Suppressor macrophage (primary cell): Measurements from ENCODE around the gene CXCR3.
"Not testable (repeated sequence)": the region's sequence is repeated elsewhere in the genome, so short reads cannot be mapped to it uniquely, and the experiment has no call there.

Experiments used
- DNase-seq, 4 experiments: peaks; one replicate each; pipeline ENCODE4 v3.0.0-alpha.2; 2020 to 2022

Gene CXCR3

DNA sequence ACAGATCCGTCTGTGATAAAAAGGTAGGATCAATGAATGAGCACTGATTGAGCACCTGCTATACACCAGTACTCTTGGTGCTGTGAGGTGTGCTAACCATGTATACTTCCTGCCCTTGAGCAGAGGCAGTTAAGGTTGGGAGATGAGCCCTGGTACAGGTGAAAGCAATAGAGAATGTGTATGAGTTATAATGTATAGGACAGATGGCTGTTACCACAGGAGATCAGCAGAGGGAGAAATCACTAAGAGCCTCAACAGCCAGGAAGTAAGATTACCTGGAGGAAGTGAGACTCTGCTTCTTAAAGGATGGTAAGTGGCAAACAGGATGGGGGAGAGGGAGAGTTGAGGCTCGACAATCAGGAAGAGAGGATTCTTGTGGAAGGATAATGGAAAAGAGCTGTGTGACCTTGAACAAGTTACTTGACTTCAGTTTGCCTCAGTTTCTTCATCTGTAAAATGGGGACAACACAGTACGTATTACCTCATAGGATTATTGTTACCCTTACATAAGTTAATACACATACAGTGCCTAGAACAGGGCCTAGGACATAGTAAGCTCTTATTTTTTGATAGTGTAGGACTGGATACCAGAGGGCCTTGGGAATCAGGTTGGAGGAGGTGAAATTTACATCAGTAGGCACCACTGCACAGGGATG, 9.1 kb downstream of the CXCR3 start:
- no peak for DNase-seq

GRCh38 chrX:71607488-71607887, 10.8 kb downstream of the CXCR3 start:
- DNase-seq: no peak

DNA sequence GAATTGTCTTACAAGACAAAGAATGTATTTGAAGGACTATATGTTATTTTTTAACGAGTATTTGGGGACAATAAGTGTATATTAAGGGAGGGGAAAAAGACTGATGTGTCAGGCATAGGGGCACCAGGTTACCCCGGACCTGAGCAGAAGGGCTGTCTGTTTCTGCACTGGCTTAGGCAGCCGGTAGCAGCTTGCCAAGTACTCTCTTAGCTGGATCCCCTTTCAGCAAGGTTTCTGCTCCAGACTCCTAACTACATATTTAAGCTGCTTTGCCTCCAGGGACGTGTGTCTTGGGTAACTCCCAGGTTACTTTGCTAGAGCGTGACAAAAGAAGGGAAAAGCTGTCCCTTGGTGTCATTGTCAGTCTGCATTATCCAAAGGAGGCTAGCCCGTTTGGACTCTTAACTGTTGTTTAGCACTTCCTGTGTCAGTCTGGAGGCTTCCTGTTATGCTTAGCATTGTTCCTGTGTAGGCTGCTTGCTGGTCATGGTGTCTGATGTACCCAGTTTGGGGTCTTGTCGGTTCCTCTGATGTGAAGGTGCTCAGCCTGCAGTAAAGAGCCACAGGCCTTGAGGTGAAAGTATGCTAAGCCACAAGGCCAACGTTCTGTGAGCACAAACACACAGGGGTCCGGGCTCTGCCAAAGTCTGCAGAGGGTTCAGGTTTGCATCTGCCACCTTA, 11.6 kb downstream of the CXCR3 start:
- no peak for DNase-seq

GRCh38 chrX:71604796-71605568, 13.3 kb downstream of the CXCR3 start:
- DNase-seq: no peak

DNA sequence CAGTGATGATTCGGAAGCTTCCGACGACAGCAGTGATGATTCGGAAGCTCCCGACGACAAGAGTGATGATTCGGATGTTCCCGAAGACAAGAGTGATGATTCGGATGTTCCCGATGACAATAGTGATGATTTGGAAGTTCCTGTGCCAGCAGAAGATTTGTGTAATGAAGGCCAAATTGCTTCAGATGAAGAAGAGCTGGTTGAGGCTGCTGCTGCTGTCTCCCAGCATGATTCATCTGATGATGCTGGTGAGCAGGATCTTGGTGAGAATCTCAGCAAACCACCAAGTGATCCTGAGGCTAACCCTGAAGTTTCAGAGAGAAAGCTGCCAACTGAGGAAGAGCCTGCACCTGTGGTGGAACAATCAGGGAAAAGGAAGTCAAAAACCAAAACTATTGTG, 14.2 kb downstream of the CXCR3 start:
- DNase-seq: no peak

DNA sequence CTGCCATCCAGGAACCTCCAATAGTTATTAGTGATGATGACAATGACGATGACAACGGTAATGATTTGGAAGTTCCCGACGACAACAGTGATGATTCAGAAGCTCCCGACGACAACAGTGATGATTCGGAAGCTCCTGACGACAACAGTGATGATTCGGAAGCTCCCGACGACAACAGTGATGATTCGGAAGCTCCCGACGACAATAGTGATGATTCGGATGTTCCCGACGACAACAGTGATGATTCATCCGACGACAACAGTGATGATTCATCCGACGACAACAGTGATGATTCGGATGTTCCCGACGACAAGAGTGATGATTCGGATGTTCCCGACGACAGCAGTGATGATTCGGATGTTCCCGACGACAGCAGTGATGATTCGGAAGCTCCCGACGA, 14.7 kb downstream of the CXCR3 start:
- no peak for DNase-seq

DNA sequence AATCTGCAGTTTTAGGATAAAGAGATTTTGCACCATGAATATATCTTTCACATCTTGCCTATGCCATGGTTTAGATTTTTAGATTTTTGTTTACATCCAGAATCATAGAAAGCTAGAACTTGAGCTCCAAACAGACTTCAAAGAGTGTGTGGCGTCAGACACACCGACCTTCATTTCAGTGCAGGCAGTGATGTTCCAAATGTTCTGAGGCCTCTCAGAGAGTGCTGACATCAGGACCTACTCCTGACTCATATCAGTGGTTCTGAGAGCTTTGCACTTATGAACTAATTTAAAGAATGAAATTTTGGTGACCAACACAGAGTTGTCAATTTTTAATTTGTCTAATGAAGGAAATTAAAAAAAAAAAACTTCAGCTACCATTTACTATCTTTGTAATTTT, 18.3 kb downstream of the CXCR3 start:
- no peak for DNase-seq

DNA sequence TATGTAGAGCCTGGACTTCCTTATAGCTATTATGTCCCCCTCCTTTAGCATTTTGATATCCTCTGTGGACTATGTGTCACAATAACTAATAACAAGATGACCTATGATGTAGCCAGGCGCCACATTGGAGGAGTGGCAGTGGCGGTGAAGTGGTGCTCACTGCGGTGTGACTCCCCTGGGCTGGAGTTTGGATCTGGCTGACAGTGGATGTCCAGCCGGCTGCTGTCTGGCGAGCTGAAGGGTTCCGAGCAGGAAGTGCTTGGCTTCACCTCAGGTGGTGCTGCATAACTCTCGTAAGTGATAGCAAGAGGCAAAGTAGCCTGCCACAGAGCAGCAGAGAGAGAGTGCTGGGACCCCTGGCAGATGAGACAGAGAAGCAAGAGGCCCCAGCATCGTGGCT, 25.1 kb downstream of the CXCR3 start:
- DNase-seq: not testable (repeated sequence)

GRCh38 chrX:71586929-71587328, 31.4 kb downstream of the CXCR3 start:
- DNase-seq: no peak

- no peak for DNase-seq
Observed at GRCh38 chrX:71581210-71581609, 37.1 kb downstream of the CXCR3 start.

- DNase-seq: no peak
Observed at GRCh38 chrX:71579990-71580380, 38.3 kb downstream of the CXCR3 start.

GRCh38 chrX:71579136-71579989, 38.9 kb downstream of the CXCR3 start:
- DNase-seq: no peak

DNA sequence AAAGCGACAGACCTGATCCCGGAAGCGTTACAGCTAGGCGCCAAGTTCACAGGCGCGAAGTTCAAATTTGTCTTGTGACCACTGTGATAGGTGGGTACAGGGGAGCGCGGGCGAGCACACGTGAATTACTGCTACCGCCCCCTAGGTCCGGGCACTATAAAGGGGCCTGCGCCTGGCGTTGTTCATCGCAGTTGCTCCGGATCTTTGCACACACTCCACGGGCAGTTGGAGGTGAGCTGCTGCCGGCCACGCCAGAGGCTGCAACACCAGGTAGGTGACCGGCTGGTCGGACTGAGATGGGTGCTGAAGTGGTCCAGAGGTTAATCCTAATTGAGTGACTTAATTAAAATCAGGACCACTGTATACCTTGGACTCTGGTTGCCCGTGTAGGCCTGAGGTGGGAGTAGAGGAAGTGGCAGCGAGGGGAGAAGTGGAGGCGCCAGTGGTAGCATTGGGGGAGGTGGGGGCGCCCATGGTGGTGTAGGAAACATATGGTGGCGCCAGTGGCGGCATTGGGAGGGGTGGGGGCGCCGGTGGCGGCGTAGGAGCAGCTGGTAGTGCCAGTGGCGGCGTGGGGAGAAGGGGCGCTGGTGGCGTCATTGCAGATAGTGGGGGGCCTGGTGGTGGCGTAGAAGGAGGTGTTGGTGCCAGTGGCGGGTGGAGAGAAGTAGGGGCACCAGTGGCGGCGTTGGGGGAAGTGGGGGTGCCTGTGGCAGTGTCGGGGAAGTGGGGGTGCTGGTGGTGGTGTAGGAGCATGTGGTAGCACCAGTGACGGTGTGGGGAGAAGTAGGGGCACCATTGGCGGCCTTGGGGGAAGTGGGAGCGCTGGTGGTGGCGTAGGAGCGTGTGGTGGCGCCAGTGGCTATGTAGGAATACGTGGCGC, 39.8 kb downstream of the CXCR3 start, which contains the start of gene GCNA:
Gene GCNA, plus strand, starts transcription at position 185 of the 883 bp plus-strand sequence. CDS start 2,385 bp downstream, outside the sequence.
- DNase-seq: no peak

GRCh38 chrX:71577682-71578081, 40.6 kb downstream of the CXCR3 start:
- no peak for DNase-seq

DNA sequence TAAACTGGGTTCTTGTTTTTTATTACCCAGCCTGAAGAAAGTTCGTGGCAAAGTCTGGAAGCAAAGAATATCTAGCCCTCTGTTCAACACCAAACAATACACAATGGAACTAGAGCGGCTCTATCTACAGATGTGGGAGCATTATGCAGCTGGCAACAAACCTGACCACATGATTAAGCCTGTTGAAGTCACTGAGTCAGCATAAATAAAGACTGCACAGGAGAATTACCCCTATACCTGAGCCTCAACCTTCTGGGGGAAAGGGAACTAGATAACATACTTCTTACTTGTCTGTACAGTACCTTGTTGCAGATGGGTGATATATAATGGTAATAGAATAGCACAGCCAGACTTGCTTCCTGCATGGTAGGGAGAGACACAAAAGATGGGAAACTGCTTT, 44.7 kb downstream of the CXCR3 start:
- DNase-seq: no peak

DNA sequence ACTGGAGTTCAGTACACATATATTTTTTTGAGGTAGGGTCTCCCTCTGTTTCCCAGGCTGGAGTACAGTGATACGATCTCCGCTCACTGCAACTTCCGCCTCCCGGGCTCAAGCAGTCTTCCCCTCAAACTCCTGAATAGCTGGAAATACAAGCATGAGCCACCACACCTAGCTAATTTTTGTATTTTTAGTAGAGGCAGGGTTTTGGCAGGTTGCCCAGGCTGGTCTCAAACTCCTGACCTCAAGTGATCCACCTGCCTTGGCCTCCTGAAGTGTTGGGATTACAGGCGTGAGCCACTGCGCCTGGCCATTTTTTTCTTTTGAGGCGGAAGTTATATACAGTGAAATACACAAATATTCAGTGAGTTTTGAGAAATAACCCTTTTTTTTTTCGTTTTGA, 46.9 kb downstream of the CXCR3 start:
- DNase-seq: not testable (repeated sequence)
